ENCODE data around the gene ULK3.

The ULK3 gene

DNA sequence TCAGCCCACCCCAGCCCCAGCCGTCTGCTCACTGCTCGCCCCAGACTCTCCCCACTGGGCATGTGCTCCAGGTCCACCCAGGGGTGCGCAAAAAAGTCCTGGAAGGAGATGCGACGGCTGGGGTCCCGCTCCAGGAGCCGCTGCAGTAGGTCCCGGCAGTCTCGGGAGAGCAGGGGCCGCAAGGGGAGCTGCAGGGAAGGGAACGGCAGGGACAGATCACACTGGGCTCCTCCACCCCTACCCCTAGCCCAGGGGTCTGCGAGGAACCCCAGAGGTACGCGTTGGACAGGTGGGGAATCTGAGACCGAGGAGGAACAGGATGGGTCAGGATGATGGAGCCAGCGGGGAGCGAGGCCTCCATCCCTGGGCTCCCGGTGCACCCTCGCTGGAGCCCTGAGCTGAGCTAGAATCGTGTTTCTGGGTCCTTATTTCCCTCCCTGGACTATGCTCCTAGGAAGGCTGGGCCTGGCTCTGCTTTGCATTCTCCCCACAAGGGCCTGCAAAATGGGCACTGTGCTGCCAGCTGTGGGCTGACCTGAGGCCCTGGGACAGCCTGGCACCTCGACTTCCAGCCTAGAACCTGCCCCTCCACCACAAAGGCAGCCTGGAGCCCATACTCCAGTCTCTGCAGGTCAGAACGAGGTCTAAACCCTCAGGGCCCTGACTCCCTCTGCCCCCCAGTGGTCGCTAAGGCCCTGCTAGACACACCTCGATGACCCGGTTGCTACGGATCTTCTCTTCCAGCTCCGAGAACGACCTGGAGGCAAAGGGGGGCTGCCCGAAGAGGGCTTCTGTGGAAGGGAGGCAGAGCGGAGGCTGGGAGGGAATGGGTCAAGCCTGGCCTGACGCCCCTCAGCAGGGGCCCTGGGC lies 3.2 kb downstream of the ULK3 start:
- FAIRE-seq = no peak

DNA sequence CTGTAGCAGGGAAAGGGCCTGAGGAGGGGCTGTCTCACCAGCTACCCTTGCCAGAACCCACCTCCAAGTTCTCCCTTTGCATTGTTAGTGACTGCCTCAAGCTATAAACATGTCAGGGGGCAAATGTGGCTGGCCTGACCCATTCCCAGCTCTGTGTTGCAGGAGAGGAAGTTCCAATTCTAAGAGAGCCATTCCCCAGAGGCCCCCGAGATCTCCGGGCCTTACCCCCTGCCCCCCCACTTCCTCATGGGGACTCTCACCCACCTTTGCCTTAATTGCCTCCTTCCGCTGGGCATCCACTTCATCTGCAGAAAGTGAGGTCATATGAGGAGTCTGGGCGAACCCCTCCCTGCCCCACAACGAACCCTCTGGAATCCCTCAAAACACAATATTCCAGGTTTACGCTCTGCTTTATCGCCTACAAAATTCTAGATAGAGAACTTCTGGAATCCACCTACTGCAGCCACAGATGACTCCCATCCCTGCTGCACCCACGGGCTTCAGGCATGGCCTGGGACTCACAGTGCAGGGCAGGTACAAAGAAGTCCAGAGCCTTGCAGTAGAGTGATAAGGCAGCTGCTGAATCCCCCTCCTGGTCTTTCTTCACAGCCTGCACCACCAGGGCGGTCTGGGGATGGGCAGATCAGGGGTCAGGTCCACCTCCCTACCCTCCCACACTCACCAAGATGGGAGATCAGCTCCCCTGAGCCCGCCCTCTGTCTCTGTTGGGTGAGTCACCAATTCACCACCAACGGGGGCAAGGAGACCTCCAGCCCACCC lies 4.0 kb downstream of the ULK3 start:
- FAIRE-seq = no peak

DNA sequence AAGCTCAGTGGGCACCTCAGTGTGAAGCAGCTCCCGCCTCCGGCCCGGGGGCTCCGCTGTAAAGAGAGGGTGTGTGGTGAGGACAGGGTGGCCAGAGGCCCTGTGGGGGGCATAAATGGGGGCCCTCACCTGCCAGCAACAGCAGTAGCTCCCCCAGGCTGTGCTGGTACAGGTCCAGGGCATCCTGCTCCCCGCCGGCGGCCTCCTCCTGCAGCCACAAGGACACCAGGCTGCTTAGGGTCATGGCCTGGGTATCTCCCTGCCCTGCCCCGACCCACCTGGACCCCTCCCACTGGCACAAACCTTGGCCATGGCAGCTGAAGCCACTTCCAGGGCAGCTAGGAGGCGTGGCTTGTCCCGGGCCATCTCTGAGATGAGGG lies 4.8 kb downstream of the ULK3 start:
- no peak for FAIRE-seq

GRCh38 chr15:74837482-74838136 lies 5.3 kb downstream of the ULK3 start:
- no peak for FAIRE-seq

DNA sequence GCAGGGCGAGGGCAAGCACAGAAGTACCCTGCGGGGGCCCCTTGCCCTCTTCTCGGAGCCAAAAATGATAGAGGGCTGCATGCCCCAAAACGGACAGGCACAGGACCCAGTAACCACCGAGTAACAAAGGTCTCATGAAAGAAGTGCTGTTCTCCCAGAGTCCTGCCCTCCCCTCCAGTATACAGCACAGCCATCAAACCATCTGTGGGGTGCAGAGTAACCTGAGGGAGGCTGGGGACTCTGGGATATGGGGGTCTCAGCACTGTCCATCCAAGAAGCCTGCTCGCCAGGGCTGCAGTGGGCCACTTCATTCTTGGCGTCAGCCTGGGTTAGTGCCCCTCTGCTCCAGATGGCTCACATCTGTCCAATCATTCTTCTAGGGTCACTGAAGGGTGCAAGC lies 6.1 kb downstream of the ULK3 start:
- no peak for FAIRE-seq

- FAIRE-seq = no peak
Observed at GRCh38 chr15:74835312-74835823, 7.6 kb downstream of the ULK3 start.

GRCh38 chr15:74833376-74834107 lies 9.4 kb downstream of the ULK3 start:
- no peak for FAIRE-seq

DNA sequence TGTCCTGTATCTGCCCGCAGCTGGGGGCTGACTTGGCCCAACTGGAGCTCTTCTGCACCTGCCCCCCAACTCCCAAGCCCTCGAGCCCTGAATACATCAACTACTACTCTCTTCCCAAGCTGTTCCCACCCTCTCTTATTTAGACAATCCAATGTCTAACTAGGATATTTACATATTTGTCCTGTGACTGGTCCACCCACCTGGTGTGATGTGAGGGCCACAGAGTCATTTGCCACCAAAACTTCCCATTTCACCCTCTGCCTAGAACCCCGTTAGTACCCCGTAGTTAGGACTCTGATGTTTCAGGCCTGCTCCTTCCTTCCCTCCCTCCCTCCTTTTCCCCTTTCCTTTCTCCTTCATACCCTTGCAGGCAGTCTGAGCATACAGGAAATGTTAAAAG lies 10.1 kb downstream of the ULK3 start:
- FAIRE-seq = no peak

DNA sequence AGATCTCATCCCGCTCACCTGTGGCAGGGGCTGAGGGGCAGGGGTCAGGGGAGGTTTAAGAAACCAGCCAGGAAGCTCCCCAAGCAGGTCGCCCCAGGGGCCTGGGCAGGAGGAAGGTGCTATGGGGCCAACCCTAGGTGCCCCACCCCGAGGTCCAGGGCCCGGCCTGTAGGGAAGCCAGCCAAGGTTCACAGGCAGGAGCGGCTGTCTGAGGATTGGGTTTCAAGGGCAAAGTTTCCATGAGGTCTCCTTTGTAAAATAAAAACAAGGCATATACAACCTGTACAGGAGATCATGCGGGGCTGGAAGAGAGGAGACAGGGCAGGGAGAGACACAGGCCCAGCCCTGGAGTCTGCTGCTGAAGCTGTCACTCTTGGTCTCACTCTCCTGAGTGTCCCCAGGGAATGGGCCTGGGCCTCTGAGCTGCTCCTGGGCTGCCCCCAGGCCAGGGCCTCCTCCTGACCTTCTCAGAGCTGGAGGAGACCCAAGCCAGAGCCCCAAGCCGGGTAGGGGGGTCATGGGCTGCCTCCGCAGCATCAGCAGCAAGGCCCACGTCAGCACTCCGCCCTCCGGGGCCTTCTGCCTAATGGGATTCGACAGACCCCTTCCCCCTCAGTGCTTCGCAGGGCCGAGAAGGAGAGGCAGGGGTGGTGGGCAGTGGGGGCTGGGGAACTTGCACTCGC lies 11.0 kb downstream of the ULK3 start:
- FAIRE-seq = no peak

GRCh38 chr15:74830868-74831267 lies 12.1 kb downstream of the ULK3 start:
- no peak for FAIRE-seq

DNA sequence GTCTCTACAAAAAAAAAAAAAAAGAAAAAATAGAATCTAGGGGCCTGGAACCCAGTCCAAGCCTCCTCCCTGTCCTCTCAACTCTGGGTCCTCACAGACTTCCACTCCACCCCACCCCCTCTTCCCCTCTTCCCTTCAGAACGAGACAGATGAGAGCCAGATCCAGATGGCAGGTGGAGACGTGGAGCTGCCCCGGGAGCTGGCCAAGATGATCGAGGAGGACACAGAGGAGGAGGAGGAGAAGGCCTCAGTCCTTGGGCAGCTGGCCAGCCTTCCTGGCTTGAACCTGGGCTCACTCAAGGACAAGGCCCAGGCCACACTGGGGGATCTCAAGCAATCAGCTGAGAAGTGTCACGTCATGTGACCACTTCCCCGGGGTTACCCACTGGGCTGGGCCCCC lies 13.0 kb downstream of the ULK3 start:
- FAIRE-seq = no peak

GRCh38 chr15:74829486-74829885 lies 13.5 kb downstream of the ULK3 start:
- FAIRE-seq = no peak

GRCh38 chr15:74828835-74829234 lies 14.1 kb downstream of the ULK3 start:
- FAIRE-seq = no peak

GRCh38 chr15:74827614-74828013 lies 15.3 kb downstream of the ULK3 start:
- FAIRE-seq = no peak

GRCh38 chr15:74826921-74827320 lies 16.0 kb downstream of the ULK3 start:
- no peak for FAIRE-seq

- no peak for FAIRE-seq
Observed at GRCh38 chr15:74826364-74826819, 16.6 kb downstream of the ULK3 start, which contains the start of gene CPLX3. TSS of gene CPLX3 (plus strand) at chr15:74826627. CDS start at chr15:74826704, 77 bp downstream.

DNA sequence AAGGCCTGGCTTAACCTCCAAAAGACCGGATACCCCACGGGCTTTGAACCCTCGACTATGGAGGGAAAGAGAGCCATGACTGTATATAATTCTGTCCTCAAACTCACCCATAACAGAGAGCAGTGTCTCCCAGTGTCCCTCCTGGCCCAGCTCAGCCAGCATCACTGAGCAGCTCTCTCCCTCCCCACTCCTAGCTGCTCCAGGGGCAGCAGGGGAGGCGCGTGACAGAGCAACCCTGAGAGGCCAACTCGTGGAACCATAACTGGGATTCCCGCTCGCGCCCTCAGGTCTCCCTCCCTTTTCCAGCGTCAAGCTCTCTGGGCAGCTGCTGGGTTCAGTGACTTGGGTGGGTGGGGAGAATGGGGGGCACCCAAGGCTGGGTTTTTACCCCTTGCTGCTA lies 17.1 kb downstream of the ULK3 start:
- no peak for FAIRE-seq

- FAIRE-seq = no peak
Observed at GRCh38 chr15:74824976-74825375, 18.0 kb downstream of the ULK3 start.

- no peak for FAIRE-seq
Observed at GRCh38 chr15:74823324-74823723, 19.6 kb downstream of the ULK3 start.

DNA sequence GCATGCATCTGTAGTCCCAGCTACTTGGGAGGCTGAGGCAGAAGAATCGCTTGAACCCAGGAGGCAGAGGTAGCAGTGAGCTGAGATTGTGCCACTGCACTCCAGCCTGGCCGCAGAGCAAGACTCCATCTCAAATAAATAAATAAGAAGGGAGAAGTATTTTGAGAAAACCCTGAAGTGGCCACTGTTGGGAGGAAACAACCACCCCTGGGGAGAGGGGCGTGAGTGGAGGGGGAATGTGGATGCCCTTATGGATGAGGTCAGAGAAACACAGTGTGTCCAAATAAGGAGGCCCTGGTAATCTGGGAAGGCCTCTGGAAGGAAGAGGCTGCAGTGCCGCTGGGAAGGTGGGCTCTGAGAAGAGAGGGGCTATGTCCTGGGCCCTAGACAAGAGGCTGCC lies 20.7 kb downstream of the ULK3 start:
- no peak for FAIRE-seq

- FAIRE-seq = no peak
Observed at GRCh38 chr15:74821790-74822158, 21.2 kb downstream of the ULK3 start.

Measured in A204.1 (cell line).